HG02970 (cell line): ENCODE results near the gene AHCY.
"Not testable (repeated sequence)": the region's sequence is repeated elsewhere in the genome, so short reads cannot be mapped to it uniquely, and the experiment has no call there.

Experiments
- ATAC-seq: cut with Tn5 transposase; IDR thresholded peaks from one replicate; pipeline ENCODE4 v1.9.1; 2021; ENCODE audit warnings: mild to moderate bottlenecking, moderate library complexity, moderate number of reproducible peaks; ENCODE audit not compliant: unreplicated experiment, low FRiP score

The AHCY gene

DNA sequence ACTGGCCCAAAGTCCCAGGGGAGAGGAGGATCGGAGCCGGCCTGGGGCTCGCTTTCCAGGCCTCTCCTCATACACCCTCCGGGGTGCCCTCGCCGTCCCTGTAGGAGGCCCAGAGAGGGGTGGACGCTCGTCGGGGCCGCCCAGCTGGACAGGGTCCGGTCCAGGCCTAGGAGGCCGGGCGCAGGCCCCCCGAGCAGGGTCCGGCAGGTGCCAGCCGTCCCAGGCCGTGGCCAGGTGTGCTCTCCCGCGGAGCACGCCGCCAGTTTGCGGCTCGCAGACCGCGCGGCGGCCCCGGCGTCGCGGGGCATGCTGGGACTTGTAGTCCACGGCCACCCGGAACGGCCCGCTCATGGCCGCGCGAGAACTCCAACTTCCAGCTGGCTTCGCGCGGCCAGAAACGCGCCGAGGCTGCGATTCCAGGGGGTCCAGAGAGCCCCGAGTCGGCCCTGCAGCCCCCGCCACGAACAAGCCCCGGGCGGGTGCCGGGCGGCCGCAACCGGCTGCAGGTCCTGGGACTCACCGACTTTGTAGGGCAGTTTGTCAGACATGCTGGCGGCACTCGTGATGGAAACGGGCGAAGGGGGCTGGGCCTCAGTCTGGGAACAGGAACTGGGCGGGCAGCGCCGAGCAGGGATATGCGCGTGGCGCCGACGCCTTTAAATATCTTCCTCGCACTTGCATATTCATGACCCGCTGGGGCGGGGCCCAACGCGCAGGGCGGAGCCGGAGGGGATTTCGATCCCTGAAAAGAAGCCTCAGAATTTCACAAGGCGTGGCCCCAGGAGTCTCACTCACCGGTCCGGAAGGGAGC lies at the start of gene AHCY:
AHCY (minus strand) TSS at position 633 of the 811 bp plus-strand sequence; CDS start at position 548, 85 bp downstream.
- ATAC-seq = peak; percentile 87

DNA sequence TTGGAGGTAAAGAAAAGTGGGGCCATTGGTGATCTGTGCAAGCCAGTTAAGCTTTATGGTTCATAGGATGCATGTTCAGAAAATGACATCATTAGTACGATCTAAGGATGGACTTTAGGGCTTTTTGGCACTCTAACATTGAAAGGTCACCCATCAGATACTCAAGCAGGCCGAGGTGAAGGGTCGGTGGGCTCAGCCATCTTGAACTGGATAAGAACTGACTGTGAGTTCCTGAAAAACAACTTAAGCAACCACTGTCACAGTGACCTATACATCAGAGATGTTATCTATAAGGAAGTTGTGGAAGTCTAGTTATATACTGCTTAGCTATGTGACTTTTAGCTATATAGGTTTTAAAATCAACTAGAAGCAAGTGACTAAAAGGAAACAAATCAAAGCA lies 46.9 kb upstream of the AHCY start:
- no peak for ATAC-seq

DNA sequence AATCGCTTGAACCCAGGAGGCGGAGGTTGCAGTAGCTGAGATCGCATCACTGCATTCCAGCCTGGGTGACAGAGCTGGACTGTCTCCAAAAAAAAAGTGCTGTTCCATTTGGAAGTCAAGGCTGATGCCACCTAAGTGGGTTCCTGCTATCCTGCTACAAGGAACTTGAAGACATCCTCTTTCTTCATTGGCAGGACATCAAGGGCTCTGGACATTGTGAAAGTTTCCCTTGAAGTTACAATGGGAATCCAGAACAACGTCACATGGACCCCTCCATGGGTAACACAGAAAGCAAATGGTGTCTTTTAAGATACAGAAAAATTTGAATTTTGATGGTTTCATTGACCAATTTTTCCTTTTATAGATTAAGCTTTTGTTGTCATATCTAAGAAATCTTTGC lies 44.4 kb upstream of the AHCY start:
- no peak for ATAC-seq

DNA sequence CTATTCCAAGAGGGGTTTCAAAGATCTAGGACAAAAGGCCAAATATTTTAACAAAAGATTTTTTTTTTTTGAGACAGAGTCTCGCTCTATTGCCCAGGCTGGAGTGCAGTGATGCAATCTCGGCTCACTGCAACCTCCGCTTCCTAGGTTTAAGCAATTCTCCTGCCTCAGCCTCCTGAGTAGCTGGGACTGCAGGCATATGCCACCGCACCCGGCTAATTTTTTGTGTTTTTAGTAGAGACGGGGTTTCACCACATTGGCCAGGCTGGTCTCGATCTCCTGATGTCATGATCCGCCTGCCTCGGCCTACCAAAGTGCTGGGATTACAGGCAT lies 43.3 kb upstream of the AHCY start:
- ATAC-seq = not testable (repeated sequence)

DNA sequence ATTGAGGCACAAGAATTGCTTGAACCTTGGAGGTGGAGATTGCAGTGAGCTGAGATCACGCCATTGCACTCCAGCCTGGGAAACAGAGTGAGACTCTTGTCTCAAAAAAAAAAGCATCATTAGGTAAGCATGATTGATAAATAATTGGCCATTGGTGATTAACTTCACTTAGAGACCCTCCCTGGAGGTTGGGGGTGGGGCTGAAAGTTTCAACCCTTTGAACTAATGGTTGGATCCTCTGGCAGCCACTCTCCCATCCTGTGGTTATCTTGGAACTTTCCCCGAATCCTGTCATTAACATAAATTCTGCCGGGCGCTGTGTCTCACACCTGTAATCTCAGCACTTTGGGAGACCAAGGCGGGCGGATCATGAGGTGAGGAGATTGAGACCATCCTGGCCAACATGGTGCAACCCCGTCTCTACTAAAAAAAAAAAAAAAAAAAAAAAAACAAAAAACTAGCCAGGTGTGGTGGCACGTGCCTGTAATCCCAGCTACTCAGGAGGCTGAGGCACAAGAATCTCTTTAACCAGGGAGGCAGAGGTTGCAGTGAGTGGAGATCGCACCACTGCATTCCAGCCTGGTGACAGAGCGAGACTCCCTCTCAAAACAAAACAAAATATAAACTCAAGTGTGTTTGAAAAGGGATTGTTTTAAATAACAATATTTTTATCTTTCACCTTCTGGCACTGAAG lies 42.8 kb upstream of the AHCY start:
- not testable (repeated sequence) for ATAC-seq

GRCh38 chr20:34345402-34345736 lies 42.2 kb upstream of the AHCY start:
- ATAC-seq = no peak

- no peak for ATAC-seq
Observed at GRCh38 chr20:34344238-34344637, 41.1 kb upstream of the AHCY start.

DNA sequence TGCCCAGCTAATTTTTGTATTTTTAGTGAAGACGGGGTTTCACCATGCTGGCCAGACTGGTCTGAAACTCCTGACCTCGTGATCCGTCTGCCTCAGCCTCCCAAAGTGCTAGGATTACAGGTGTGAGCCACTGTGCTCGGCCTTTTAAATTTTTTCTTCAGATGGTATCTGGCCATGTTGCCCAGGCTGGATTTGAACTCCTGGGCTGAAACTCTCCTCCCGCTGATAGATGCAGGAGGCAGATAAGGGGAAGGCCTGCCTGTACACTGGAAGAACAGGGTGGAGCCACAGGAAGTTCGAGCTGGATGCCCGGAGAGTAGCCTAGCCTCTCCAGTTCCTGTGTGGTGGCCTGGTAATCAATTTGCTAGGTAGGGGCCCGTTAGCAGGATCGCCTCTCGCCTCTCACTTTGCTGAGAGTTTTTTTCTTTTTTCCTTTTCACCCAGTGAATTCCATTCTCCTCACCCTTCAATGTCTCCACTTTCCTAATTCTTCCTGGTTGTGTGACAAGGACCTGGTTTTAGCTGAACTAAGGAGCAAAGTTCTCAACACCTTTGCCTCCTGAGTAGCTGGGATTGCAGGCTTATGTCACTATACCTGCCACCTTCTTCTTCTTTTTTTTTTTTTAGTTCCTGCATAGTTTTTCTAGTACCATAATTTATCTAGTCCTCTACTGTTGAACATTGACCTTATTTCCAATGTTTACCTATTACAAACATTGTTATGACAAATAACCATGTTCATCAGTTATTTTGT lies 40.5 kb upstream of the AHCY start:
- no peak for ATAC-seq

DNA sequence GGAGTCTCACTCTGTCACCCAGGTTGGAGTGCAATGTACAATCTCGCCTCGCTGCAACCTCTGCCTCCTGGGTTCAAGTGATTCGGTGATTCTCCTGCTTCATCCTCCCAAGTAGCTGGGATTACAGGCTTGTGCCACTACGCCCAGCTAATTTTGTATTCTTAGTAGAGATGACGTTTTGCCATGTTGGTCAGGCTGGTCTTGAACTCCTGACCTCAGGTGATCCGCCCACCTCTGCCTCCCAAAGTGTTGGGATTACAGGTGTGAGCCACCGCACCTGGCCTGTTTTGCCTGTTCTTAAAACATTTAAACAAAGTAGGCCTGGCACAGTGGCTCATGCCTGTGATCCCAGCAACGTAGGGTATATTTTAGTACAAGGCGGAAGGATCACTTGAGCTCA lies 38.0 kb upstream of the AHCY start:
- ATAC-seq = not testable (repeated sequence)

- not testable (repeated sequence) for ATAC-seq
Observed at GRCh38 chr20:34340726-34341125, 37.6 kb upstream of the AHCY start.

GRCh38 chr20:34337982-34338726 lies 35.0 kb upstream of the AHCY start:
- ATAC-seq = no peak

GRCh38 chr20:34337544-34337943 lies 34.4 kb upstream of the AHCY start:
- ATAC-seq = no peak

- no peak for ATAC-seq
Observed at GRCh38 chr20:34334654-34335407, 31.7 kb upstream of the AHCY start.

DNA sequence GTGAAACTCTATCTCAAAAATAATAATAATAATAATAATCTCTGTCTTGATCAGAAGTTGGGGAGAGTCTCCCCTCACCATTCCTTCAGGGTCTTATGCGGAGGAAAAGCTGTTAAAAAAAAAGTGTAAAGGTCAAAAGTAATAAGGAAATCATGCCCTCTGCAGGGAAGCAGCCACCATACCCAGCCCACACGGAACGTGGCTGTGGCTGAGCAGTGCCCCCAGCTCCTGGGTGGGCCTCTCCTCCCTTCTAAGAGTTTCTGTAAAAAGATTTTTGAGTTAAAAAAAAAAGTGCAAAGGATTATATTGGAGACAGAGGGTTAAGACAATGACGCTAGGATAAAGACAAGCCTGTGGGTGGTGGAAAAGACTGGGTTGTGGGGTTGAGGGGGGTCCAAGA lies 30.6 kb upstream of the AHCY start:
- no peak for ATAC-seq

DNA sequence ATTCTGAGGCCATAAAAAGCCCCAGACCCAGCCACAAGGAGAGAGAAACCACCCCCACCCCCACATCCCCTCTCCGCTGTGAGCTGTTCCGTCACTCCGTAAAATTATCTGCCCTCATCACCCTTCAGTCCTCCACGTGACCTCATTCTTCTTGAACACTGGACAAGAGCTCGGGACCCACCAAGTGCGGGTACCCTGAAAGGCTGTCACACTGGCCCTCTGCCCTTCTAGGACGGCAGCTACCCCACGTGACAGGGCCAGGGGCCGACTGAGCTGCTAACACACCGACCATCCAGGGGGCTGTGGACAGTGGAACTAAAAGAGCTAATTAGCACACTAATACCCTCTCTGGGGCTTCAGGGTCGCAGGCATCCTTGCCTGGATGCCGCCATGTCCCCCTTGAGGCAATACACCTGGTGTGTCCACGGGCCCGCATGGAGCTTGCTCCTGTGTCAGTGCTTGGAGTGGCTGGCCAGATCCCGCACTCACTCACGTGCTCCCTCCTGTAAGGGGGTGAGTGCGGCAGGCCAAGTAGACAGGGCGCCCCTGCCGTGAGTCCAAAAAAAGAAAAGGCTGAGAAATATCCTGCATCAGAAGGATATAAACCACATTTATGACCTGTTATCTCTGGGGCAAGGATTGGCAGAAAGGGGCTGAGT lies 29.2 kb upstream of the AHCY start:
- no peak for ATAC-seq

DNA sequence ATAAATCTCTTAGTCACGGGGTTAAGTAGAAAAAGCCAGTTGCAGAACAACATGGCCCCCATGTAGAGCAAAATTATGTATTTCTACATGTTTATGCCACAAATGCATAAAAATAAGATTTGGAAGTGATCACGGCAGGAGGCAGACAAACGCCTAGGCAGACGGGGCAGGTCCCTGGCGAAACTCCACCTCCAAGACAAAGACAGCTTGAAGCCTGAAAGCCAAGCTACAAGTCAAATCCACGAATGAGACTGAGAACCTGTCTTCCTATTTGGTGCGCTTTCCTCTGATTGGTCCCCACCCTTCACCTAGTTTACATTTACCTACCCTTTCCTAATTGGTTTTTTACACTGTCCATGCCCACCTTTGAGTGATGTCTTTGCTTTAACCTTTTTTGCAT lies 28.7 kb upstream of the AHCY start:
- no peak for ATAC-seq

DNA sequence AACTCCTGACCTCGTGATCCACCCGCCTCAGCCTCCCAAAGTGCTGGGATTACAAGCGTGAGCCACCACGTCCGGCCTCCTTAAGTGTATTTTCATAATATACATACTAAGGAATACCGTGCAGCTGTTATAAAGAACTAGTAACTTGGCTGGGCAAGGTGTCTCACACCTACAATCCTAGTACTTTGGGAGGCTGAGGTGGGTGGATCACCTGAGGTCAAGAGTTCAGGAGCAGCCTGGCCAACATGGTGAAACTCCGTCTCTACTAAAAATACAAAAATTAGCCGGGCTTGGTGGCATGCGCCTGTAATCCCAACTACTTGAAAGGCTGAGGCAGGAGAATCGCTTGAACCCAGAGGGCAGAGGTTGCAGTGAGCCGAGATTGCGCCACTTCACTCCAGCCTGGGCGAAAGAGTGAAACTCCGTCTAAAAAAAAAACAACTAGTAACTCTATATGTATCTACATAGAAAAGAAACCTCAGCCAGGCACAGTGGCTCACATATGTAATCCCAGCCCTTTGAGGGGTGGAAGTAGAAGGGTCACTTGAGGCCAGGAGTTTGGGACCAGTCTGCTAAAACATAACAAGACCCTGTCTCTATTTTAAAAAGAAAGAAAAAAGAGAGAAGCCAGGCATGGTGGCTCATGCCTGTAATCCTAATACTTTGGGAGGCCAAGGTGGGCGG lies 27.8 kb upstream of the AHCY start:
- ATAC-seq = not testable (repeated sequence)

- ATAC-seq = no peak
Observed at GRCh38 chr20:34328928-34329677, 25.9 kb upstream of the AHCY start.
